Stimulated activated memory B cell treated with anti-CD40 and anti-IgM and Interleukin-4, amounts not matched to agents 10 μg/mL and 1 μg/mL and 100 μg/mL, for 72 hours (primary cell): Measurements from ENCODE around the gene RXRA.

ENCODE experiments used
- ATAC-seq: fragments of 150-1000 bp; cut with Tn5 transposase; 2 replicates; pipeline ENCODE4 v1.10.0; 2021
- H3K27ac Mint-ChIP-seq: one replicate; pipeline ENCODE4 v1.8.0; 2022; ENCODE audit warnings: mild to moderate bottlenecking, mixed read lengths
- H3K27me3 Mint-ChIP-seq: one replicate; pipeline ENCODE4 v1.8.0; 2022; ENCODE audit warnings: mixed read lengths
- H3K36me3 Mint-ChIP-seq: one replicate; pipeline ENCODE4 v1.8.0; 2022; ENCODE audit warnings: mixed read lengths
- H3K4me1 Mint-ChIP-seq: one replicate; pipeline ENCODE4 v1.8.0; 2022; ENCODE audit warnings: mixed read lengths
- H3K4me3 Mint-ChIP-seq: one replicate; pipeline ENCODE4 v1.8.0; 2022; ENCODE audit warnings: mild to moderate bottlenecking, moderate library complexity, mixed read lengths
- H3K9me3 Mint-ChIP-seq: one replicate; pipeline ENCODE4 v1.8.0; 2022; ENCODE audit warnings: mixed read lengths

The RXRA gene

DNA sequence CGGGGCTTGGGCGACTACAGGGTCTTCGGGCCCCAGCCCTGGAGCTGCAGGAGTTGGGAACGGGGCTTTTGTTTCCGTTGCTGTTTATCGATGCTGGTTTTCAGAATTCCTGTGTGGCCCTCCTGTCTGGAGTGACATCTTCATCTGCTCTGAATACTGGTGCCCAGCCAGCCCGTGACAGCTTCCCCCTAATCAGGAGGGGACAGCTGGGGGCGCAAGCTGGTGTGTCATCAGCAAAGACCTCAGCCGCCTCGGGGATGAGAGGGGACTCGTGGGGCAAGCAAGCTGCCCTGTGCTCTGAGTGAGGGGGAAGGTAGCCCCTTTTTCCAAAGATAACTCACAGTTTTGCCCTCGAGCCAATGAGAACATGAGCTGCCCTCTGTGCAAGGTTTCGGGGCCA, 110.7 kb downstream of the RXRA start:
- no peak for ATAC-seq
- H3K36me3 Mint-ChIP-seq = no peaks in the 10 kb centered on the region
- H3K4me1 Mint-ChIP-seq = peaks cover 9% of the 10 kb centered on the region
- H3K27ac Mint-ChIP-seq = no peak overlapping the region
- no peak overlapping the region for H3K4me3 Mint-ChIP-seq
- H3K27me3 Mint-ChIP-seq = peaks cover 23% of the 10 kb centered on the region
- H3K9me3 Mint-ChIP-seq = no peaks in the 10 kb centered on the region

- Mint-ChIP-seq H3K4me3 (no peak overlapping the region), H3K36me3 (no peaks in the 10 kb centered on the region), H3K9me3 (no peaks in the 10 kb centered on the region), H3K27me3 (peaks cover 30% of the 10 kb centered on the region), H3K27ac (no peak overlapping the region), H3K4me1 (peaks cover 16% of the 10 kb centered on the region)
- no peak for ATAC-seq
These were observed 111.3 kb downstream of the RXRA start for GRCh38 chr9:134437403-134438194.

GRCh38 chr9:134438195-134438788, 112.0 kb downstream of the RXRA start:
- no peak overlapping the region for H3K27ac Mint-ChIP-seq
- H3K36me3 Mint-ChIP-seq = no peaks in the 10 kb centered on the region
- H3K9me3 Mint-ChIP-seq = no peaks in the 10 kb centered on the region
- no peak for ATAC-seq
- peaks cover 23% of the 10 kb centered on the region for H3K4me1 Mint-ChIP-seq
- H3K27me3 Mint-ChIP-seq = peaks cover 37% of the 10 kb centered on the region
- H3K4me3 Mint-ChIP-seq = no peak overlapping the region

DNA sequence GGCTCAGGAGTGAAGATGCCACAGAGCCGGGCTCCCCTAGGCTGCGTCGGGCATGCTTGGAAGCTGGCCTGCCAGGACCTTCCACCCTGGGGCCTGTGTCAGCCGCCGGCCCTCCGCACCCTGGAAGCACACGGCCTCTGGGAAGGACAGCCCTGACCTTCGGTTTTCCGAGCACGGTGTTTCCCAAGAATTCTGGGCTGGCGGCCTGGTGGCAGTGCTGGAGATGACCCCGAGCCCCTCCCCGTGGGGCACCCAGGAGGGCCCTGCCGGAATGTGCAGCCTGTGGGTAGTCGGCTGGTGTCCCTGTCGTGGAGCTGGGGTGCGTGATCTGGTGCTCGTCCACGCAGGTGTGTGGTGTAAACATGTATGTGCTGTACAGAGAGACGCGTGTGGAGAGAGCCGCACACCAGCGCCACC, 113.1 kb downstream of the RXRA start:
- Mint-ChIP-seq H3K4me1 (peaks cover 31% of the 10 kb centered on the region), H3K27ac (no peak overlapping the region), H3K9me3 (no peaks in the 10 kb centered on the region), H3K27me3 (peaks cover 37% of the 10 kb centered on the region), H3K36me3 (no peaks in the 10 kb centered on the region), H3K4me3 (no peak overlapping the region)
- no peak for ATAC-seq

- Mint-ChIP-seq H3K27me3 (peaks cover 37% of the 10 kb centered on the region), H3K9me3 (no peaks in the 10 kb centered on the region), H3K4me1 (peaks cover 31% of the 10 kb centered on the region), H3K36me3 (no peaks in the 10 kb centered on the region), H3K27ac (no peak overlapping the region), H3K4me3 (no peak overlapping the region)
- ATAC-seq = no peak
These were observed 114.5 kb downstream of the RXRA start for GRCh38 chr9:134440636-134441226.

DNA sequence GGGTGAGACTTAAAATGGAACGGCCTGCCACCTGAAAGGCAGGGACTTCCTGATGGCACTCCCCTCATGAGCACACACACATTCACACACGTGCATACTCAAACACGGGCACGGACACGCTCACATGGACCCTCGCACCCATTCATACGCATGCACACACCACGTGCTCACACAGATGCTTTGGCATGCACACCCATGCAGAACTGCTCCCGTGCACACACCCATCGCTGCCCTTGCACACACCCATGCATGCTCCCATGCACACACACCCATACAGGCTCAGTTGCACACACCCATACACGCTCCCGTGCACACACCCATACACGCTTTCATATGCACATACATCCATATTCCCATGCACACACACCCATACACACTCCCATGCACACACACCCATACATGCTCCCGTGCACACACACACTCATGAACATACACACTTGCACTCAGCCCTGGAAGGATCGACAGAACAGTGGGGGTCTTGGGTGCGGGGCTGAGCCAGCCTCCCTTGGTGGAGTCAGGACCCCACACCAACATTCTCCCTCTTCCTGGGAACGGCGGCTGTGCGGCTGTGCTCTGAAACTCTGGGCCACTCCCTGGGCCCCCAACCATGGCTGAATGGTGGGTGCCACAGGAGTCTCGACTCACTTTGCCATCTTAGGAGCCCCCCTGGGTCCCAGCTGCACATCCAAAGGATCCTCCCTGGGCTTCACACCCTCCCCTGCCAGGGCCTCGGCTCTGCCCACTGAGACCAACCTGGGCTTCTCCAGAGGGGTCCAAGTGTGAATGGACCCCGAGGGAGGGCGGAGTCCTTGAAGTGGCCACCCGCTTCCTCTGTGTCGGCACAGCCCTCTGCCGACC, 115.2 kb downstream of the RXRA start:
- Mint-ChIP-seq H3K4me1 (peaks cover 31% of the 10 kb centered on the region), H3K27me3 (peaks cover 37% of the 10 kb centered on the region), H3K4me3 (no peak overlapping the region), H3K9me3 (no peaks in the 10 kb centered on the region), H3K27ac (no peak overlapping the region), H3K36me3 (no peaks in the 10 kb centered on the region)
- ATAC-seq = no peak

DNA sequence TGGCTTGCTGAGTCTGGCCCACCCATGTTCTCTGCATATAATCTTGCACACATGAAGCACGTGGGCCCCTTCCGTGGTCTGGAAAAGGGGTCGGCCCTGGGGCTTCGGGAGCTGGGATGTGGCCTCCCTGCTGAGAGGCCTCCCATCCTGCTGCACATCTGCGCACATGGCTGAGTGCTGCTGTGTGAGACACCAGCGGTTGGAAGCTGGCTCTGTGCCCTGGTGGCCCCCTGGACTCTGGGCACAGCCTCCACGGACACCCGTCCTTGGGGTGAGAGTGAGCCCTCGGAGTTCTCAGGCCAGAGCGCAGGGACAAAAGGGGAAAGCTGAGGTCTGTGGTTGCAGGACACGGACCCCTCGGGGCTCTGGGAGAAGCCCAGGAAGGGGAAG, 115.8 kb downstream of the RXRA start:
- H3K27ac Mint-ChIP-seq = no peak overlapping the region
- no peaks in the 10 kb centered on the region for H3K9me3 Mint-ChIP-seq
- no peak overlapping the region for H3K4me3 Mint-ChIP-seq
- H3K4me1 Mint-ChIP-seq = peaks cover 31% of the 10 kb centered on the region
- no peaks in the 10 kb centered on the region for H3K36me3 Mint-ChIP-seq
- no peak for ATAC-seq
- H3K27me3 Mint-ChIP-seq = peaks cover 37% of the 10 kb centered on the region

GRCh38 chr9:134442486-134443173, 116.4 kb downstream of the RXRA start:
- no peak for ATAC-seq
- Mint-ChIP-seq H3K9me3 (no peaks in the 10 kb centered on the region), H3K27me3 (peaks cover 37% of the 10 kb centered on the region), H3K4me3 (no peak overlapping the region), H3K36me3 (no peaks in the 10 kb centered on the region), H3K4me1 (peaks cover 31% of the 10 kb centered on the region), H3K27ac (no peak overlapping the region)

DNA sequence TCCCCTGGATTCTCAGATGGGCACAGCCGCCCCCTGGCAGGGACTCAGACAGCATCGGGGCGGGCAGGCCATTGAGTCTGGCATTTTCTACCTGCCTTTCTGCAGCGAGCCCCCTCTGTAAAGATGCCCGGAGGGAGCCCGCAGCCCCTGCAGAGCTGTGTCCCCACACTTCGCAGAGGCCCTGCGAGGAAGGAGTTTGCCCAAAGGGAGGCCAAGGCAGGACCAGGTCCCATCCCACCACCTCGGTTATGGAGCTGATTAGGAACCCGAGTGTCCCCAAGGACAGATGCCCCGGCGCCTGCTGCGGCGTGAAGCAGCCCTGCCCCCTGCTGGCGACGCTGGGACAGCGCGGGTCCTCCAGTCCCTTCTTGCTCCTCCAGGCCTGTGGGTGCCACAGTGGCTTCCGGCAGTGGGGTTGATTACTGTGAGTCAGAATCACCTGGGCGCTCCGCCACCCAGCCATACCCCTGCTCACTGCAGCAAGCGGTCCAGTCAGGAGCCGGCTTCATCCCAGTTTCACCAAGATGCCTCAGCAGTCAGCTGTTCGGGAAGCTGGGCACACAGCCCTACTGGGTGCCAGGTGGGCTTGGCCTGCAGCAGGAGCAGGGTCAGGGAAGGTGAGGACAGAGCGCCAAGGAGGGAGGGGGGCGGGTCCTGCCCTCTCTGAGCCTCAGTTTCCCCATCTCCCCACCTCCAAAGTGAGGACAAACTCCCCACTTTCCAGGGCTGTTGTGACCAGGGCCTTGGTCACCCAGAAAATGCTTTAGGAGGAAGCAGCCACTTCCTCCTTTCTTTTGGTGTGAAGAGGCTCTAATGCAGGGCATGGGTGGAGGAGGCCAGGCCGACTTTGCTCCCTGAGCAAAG, 117.2 kb downstream of the RXRA start:
- no peaks in the 10 kb centered on the region for H3K36me3 Mint-ChIP-seq
- H3K27me3 Mint-ChIP-seq = peaks cover 37% of the 10 kb centered on the region
- H3K9me3 Mint-ChIP-seq = no peaks in the 10 kb centered on the region
- H3K4me3 Mint-ChIP-seq = no peak overlapping the region
- ATAC-seq = peak; percentile 96
- H3K27ac Mint-ChIP-seq = peak overlapping the region; percentile 62
- H3K4me1 Mint-ChIP-seq = peaks cover 31% of the 10 kb centered on the region

- ATAC-seq = no peak
- Mint-ChIP-seq H3K4me1 (peaks cover 31% of the 10 kb centered on the region), H3K4me3 (no peak overlapping the region), H3K27ac (peak overlapping the region; percentile 62), H3K27me3 (peaks cover 37% of the 10 kb centered on the region), H3K9me3 (peaks cover 3% of the 10 kb centered on the region), H3K36me3 (no peaks in the 10 kb centered on the region)
These were observed 117.7 kb downstream of the RXRA start for GRCh38 chr9:134444038-134444315.

GRCh38 chr9:134445000-134445399, 118.7 kb downstream of the RXRA start:
- H3K4me1 Mint-ChIP-seq = peaks cover 32% of the 10 kb centered on the region
- ATAC-seq = no peak
- peak overlapping the region; percentile 30 for H3K27ac Mint-ChIP-seq
- peaks cover 3% of the 10 kb centered on the region for H3K9me3 Mint-ChIP-seq
- H3K36me3 Mint-ChIP-seq = no peaks in the 10 kb centered on the region
- peaks cover 32% of the 10 kb centered on the region for H3K27me3 Mint-ChIP-seq
- H3K4me3 Mint-ChIP-seq = no peak overlapping the region

GRCh38 chr9:134449180-134449916, 123.1 kb downstream of the RXRA start:
- Mint-ChIP-seq H3K36me3 (no peaks in the 10 kb centered on the region), H3K27ac (no peak overlapping the region), H3K27me3 (no peaks in the 10 kb centered on the region), H3K4me1 (peaks cover 12% of the 10 kb centered on the region), H3K9me3 (peaks cover 9% of the 10 kb centered on the region), H3K4me3 (no peak overlapping the region)
- peak; percentile 96 for ATAC-seq

GRCh38 chr9:134451700-134452458, 125.6 kb downstream of the RXRA start:
- H3K9me3 Mint-ChIP-seq = peaks cover 9% of the 10 kb centered on the region
- H3K36me3 Mint-ChIP-seq = no peaks in the 10 kb centered on the region
- peaks cover 27% of the 10 kb centered on the region for H3K4me1 Mint-ChIP-seq
- H3K27ac Mint-ChIP-seq = no peak overlapping the region
- no peaks in the 10 kb centered on the region for H3K27me3 Mint-ChIP-seq
- H3K4me3 Mint-ChIP-seq = no peak overlapping the region
- no peak for ATAC-seq
